OCI-LY3 (cell line): ENCODE measurements around the gene NCK2.

Experiments used
- EZH2phosphoT487 ChIP-seq: fragments of 200-600 bp; shearing (Covaris generic); IDR thresholded peaks from 2 replicates; pipeline ENCODE4 v1.6.1; 2018; ENCODE audit warnings: antibody characterized with exemption, mixed run types, low read depth
- TF ChIP-seq, protein P1 (sequence below): fragments of 200-600, 300-600 bp; sonication (generic); IDR thresholded peaks from 2 replicates; pipeline ENCODE4 v1.5.1; 2014; ENCODE audit warnings: antibody characterized with exemption, low read length, low read depth

DNA sequence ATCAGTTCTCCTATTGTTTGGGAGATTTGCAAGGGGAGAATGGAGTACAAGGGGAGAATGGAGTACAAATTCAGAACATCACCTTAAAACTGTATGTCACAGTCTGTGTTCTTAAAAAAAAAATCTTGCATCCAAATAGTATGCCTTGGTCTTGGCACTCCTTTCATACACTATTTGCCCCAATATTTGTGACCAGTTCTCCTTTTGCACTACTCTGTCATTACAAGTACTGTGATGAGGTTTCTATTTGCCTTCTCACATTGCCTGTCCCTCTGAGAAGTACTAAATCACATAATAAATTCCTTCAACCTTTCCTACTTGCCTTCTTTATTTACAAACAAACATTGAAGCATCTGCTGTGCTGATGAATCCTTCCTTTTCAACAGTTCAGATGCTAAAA, 36.0 kb upstream of the NCK2 start:
- no peak for TF ChIP-seq EZH2phosphoT487
- TF ChIP-seq, protein P1, sequence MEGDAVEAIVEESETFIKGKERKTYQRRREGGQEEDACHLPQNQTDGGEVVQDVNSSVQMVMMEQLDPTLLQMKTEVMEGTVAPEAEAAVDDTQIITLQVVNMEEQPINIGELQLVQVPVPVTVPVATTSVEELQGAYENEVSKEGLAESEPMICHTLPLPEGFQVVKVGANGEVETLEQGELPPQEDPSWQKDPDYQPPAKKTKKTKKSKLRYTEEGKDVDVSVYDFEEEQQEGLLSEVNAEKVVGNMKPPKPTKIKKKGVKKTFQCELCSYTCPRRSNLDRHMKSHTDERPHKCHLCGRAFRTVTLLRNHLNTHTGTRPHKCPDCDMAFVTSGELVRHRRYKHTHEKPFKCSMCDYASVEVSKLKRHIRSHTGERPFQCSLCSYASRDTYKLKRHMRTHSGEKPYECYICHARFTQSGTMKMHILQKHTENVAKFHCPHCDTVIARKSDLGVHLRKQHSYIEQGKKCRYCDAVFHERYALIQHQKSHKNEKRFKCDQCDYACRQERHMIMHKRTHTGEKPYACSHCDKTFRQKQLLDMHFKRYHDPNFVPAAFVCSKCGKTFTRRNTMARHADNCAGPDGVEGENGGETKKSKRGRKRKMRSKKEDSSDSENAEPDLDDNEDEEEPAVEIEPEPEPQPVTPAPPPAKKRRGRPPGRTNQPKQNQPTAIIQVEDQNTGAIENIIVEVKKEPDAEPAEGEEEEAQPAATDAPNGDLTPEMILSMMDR = no peak
